ENCODE results near the gene FLII. TPM values are rescaled to one million over a fixed set of nuclear protein-coding genes. Genes with fewer than 3 reads are reported as not detected.

FLII gene
- total and polyA plus RNA-seq, 2 of the 8 experiments (the other 6 are each of a cell fraction or from before 2014, with no cell fraction given): 300 to 549 TPM

- Histone ChIP-seq H2BK20ac (ENCODE audit: low read length) (no peak overlapping the region), H3K27ac (ENCODE audit: low read depth, low read length) (peak overlapping the region; percentile 79; the same call in 1 of the 2 replicates), H3K14ac (ENCODE audit: insufficient read length) (no peak overlapping the region), H4K8ac (ENCODE audit: extremely low read depth, insufficient read depth, low read length) (0 out of 2 replicates have a peak overlapping the region, but pooled peaks have one; percentile 62), H3K18ac (ENCODE audit: extremely low read depth, low read length) (no peak overlapping the region), H2BK120ac (replicated peaks; ENCODE audit: low read depth, low read length) (no peak overlapping the region), H3K9ac (replicated peaks in 1 of 4; ENCODE audit: extremely low read depth in 1 of 4, low read depth in 3 of 4, low read length in 3 of 4) (peak overlapping the region in 3 of 4 experiments; percentile 62 to 70 (median 65); a peak in 6 of 7 replicates), H3K79me2 (ENCODE audit: control insufficient read depth in 1 of 2, insufficient read depth in 2 of 2, low read length in 2 of 2) (peaks cover 0 to 24% of the 10 kb centered on the region in 2 experiments; a peak in 1 of 4 replicates), H3K4me1 (replicated peaks in 1 of 4; ENCODE audit: control insufficient read depth in 3 of 4, insufficient read depth in 4 of 4, low read length in 3 of 4) (peaks cover 4 to 37% (median 20%) of the 10 kb centered on the region in 4 experiments), H3K36me3 (ENCODE audit: control insufficient read depth in 2 of 4, insufficient read depth in 4 of 4, low read length in 3 of 4) (peaks cover 20 to 33% (median 28%) of the 10 kb centered on the region in 4 experiments), H4K20me1 (replicated peaks in 1 of 2; ENCODE audit: control insufficient read depth in 1 of 2, insufficient read depth in 2 of 2, low read length in 2 of 2) (peaks cover 3 to 10% of the 10 kb centered on the region in 2 experiments), H2BK5ac (ENCODE audit: low read depth, low read length) (peak overlapping the region; percentile 87), H4K5ac (ENCODE audit: insufficient read length, low read depth, low read length) (no peak overlapping the region), H3K4me2 (ENCODE audit: insufficient read depth in 1 of 2, low read depth in 2 of 2, low read length in 2 of 2) (peak overlapping the region; percentile 84 to 96), H3K23ac (ENCODE audit: insufficient read length) (no peak overlapping the region), H3K79me1 (ENCODE audit: low read depth, low read length) (peaks cover 18% of the 10 kb centered on the region), H2AK5ac (ENCODE audit: low read depth, low read length) (peak overlapping the region; percentile 94; the same call in 1 of the 2 replicates), H3K4ac (replicated peaks; ENCODE audit: insufficient read length, low read depth, low read length) (no peak overlapping the region), H4K91ac (replicated peaks; ENCODE audit: insufficient read length, low read length) (peak overlapping the region; percentile 51), H3K23me2 (ENCODE audit: low read depth, low read length) (peaks cover 14% of the 10 kb centered on the region), H2BK12ac (ENCODE audit: low read depth, low read length) (peak overlapping the region; percentile 92; the same call in 1 of the 2 replicates), H3K27me3 (replicated peaks in 1 of 4; ENCODE audit: control insufficient read depth in 3 of 4, extremely low read depth in 1 of 4, insufficient read depth in 3 of 4, low read length in 3 of 4) (no peaks in the 10 kb centered on the region), H3K9me3 (ENCODE audit: insufficient read depth in 2 of 2, low read depth in 1 of 2, low read length in 1 of 2) (no peaks in the 10 kb centered on the region), H3K56ac (replicated peaks; ENCODE audit: insufficient read length, low read depth, low read length) (peak overlapping the region; percentile 5), H2BK15ac (ENCODE audit: low read length) (peak overlapping the region; percentile 61; the same call in 1 of the 2 replicates), H2AFZ (ENCODE audit: low read length) (no peak overlapping the region), H3K4me3 (ENCODE audit: extremely low read depth in 1 of 4, insufficient read depth in 2 of 4, low read depth in 3 of 4, low read length in 4 of 4) (peak overlapping the region; percentile 59 to 94 (median 92))
- DNase-seq (ENCODE audit: low read depth in 1 of 2, low spot score in 2 of 2) (no peak), FAIRE-seq (no peak)
- ChIA-PET CTCF (ENCODE audit: partially characterized antibody) (interaction anchor here (0.7 to 2.7 kb wide), 3 partner anchors 10 to 63 kb away, joined by 3 to 18 read pairs (median 6); no protein-coding TSS in a partner anchor), POLR2A (ENCODE audit: partially characterized antibody) (interaction anchor here (0.9 to 11.5 kb wide), 10 partner anchors 12 to 57 kb away, joined by 3 to 171 read pairs (median 4); partner anchors contain the start of genes LLGL1 and TOP3A)
- WGBS, 2 experiments (ENCODE audit: extremely low coverage in 1 of 2, insufficient coverage in 1 of 2, insufficient read length in 1 of 2, insufficient replicate concordance in 2 of 2, low coverage in 1 of 2, low lambda C conversion rate in 2 of 2, missing lambda C conversion rate in 1 of 2): 14% methylated on average over 17 of the region's 18 CpGs; no CpG with 5 or more reads in 1 of the 2 experiments
- TF ChIP-seq TAF1 (IDR thresholded peaks at IDR 0.05; ENCODE audit: low read depth, low read length) (peak; percentile 18; the same call in 1 of the 2 replicates), CHD1 (IDR thresholded peaks at IDR 0.05; ENCODE audit: low read depth, low read length) (no peak), POLR2A (IDR thresholded peaks at IDR 0.05; ENCODE audit: control extremely low read depth in 1 of 2, low read depth in 2 of 2, low read length in 2 of 2) (peak in 1 of 2 experiments; percentile 40; a peak in 1 of 3 replicates), EP300 (IDR thresholded peaks at IDR 0.05; ENCODE audit: borderline replicate concordance in 1 of 2, low read depth in 2 of 2, low read length in 2 of 2) (no peak), CTBP2 (IDR thresholded peaks at IDR 0.05; ENCODE audit: borderline replicate concordance, insufficient read depth, insufficient read length, low read length) (peak; percentile 15), FOSL1 (IDR thresholded peaks at IDR 0.05; ENCODE audit: insufficient read depth, low read depth, low read length) (no peak), SP1 (IDR thresholded peaks at IDR 0.05; ENCODE audit: low read depth, low read length) (peak; percentile 61; the same call in 1 of the 2 replicates), TEAD4 (IDR thresholded peaks at IDR 0.05; ENCODE audit: low read depth, low read length) (peak; percentile 53), SIN3A (conservative IDR thresholded peaks at IDR 0.05 in 1 of 2, IDR thresholded peaks at IDR 0.05 in 1 of 2; ENCODE audit: low read depth in 1 of 2, low read length in 2 of 2) (0 out of 4 replicates have a peak, but pooled peaks of 1 of the 2 experiments have one; percentile 43), POLR2AphosphoS5 (IDR thresholded peaks at IDR 0.05; ENCODE audit: low read depth, low read length) (peak; percentile 62)
These were observed 1.1 kb downstream of the FLII start for GRCh38 chr17:18257268-18257981.
